Fibroblast of villous mesenchyme (primary cell): ENCODE measurements around the gene DNM3. TPM values are rescaled to one million over a fixed set of nuclear protein-coding genes. Genes with fewer than 3 reads are reported as not detected.

Source experiments
- DNase-seq: peaks from one replicate; pipeline ENCODE4 v3.0.0-alpha.2; 2010; ENCODE audit warnings: low read depth
- H3K4me3 ChIP-seq: 2 replicates; pipeline ENCODE4 v1.5.1; 2011; ENCODE audit warnings: low read depth, mild to moderate bottlenecking, low read length
- total RNA-seq: library from RNA; depleted of rRNA; stranded (reverse); fragments of >200 nt; gene quantifications from 2 replicates; pipeline ENCODE4 v1.2.3, GENCODE V29; 2012
- TF ChIP-seq, protein P1 (sequence below): IDR thresholded peaks from 2 replicates; pipeline ENCODE4 v1.5.1; 2012; ENCODE audit warnings: low read depth, mild to moderate bottlenecking, low read length; ENCODE audit not compliant: insufficient read depth

DNM3 gene
- total RNA-seq, 1 donor: 2.2 TPM

DNA sequence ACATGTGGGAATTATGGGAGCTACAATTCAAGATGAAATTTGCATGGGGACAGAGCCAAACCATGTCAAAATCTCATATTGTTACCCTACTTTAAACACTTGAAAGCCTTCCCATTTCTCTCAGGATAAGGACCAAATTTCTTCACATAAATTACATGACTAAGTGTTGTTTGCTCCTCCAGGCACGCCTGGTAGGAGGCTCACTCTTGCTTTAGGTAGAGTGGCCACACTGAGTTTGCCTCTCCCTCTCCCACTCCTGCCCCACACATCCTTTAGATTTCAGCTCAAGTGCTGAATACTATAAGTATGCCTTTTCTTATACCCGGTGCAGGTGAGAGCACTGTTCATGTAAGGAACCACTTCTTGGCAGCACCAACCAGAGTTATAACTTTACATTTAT, 279.1 kb downstream of the DNM3 start:
- no peak for DNase-seq
- no peak overlapping the region for H3K4me3 ChIP-seq
- TF ChIP-seq, protein P1, sequence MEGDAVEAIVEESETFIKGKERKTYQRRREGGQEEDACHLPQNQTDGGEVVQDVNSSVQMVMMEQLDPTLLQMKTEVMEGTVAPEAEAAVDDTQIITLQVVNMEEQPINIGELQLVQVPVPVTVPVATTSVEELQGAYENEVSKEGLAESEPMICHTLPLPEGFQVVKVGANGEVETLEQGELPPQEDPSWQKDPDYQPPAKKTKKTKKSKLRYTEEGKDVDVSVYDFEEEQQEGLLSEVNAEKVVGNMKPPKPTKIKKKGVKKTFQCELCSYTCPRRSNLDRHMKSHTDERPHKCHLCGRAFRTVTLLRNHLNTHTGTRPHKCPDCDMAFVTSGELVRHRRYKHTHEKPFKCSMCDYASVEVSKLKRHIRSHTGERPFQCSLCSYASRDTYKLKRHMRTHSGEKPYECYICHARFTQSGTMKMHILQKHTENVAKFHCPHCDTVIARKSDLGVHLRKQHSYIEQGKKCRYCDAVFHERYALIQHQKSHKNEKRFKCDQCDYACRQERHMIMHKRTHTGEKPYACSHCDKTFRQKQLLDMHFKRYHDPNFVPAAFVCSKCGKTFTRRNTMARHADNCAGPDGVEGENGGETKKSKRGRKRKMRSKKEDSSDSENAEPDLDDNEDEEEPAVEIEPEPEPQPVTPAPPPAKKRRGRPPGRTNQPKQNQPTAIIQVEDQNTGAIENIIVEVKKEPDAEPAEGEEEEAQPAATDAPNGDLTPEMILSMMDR: no peak

DNA sequence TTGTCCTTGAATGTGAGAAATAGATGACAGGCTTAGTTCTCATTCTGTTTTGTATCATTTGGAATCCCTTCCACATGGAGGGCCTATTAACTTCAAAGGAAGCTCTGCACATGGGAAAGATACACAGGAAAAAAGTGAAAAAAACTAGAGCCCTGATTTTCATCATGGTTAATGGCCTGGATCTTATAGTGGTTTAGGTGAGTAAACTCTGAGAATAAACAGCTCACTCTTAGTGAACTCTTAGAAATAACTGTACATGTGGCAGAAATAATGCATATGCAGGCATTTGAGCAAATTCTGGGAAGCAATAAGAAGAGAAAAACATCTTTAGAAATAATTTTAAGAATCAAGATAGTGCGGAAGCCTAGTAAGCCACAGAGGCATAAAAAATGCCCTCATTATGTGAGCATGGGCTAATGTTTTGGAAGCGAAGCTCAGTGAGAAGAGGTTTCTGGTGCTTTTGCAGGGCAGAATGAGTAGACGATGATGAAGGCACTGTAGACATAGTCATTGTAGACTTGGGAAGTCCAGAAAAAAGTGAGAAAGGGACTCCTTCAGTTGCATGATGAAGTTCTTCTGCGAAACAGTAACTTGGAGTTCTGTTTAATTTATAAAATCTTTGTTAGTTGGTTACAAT, 279.9 kb downstream of the DNM3 start:
- H3K4me3 ChIP-seq: no peak overlapping the region

DNA sequence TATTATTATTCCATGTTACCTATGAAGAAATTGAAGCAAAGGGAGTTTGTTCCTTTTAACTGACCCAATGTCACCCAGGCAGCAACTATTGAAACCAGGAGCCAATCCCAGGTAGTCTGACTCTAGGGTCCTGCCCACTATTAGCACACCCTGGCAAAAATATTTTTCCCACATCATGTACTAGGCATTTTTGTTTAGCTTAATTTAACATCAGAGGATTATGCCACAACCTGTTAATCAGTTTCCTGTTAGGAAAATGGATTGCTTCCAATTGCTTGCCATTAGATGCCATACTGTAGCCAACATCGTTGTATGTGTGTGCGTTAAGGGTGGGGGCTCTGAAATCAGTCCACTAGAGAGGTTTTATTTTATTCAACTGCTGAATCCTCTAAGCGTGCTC, 281.1 kb downstream of the DNM3 start:
- H3K4me3 ChIP-seq: no peak overlapping the region
- no peak for DNase-seq
- TF ChIP-seq, protein P1: no peak

More for the DNA sequence above, 279.9 kb downstream of the DNM3 start:
- TF ChIP-seq, protein P1: no peak
- peak; percentile 66 for DNase-seq

DNA sequence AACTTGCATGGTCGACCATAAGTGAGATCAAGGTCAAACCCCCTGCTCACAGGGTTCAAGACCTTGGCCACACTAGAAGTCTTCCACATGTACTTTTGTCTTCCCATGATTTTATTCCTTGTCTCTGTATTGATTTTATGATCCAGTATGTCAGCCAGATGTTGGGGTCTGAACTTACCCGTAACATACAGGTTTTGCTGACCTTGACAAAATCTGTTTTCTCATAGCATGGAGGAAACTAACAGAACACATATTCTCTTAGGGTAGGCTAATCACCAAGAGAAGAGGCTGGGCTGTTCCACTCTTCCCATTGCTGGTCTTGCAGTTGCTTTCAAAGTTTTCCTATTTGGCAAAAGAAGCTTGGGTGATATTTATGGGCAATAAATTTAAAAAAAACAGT, 284.0 kb downstream of the DNM3 start:
- H3K4me3 ChIP-seq: no peak overlapping the region
- TF ChIP-seq, protein P1: no peak
- no peak for DNase-seq

DNA sequence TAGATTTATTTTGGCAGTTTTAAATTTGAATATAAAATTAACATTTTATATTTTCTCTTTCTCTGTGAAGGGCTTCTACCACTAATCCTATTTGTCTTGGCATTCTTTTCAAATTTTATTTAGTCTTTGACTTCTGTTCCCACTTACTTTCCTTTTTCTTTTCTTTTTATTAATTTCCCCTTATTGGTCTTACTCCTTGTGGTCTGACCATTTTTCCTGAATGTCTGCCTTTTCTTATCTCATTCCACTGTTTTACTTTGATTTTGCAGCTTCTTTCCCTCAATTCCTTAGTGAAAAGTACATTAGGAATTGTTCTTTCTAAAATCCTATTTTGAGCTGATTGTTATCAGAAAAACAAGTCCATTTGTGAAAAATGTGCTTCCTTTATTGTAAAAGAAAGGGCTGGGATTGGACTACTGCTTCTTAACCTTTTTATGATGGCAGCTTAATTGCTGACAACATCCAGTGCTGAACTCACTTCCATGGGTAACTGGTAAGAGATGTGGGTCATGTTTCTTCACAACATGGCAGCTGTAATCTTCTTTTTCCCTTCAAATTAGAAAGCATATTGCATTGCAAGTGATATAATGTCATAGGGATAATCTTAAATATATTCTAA, 284.6 kb downstream of the DNM3 start:
- no peak for DNase-seq
- no peak overlapping the region for H3K4me3 ChIP-seq
- TF ChIP-seq, protein P1: no peak

DNA sequence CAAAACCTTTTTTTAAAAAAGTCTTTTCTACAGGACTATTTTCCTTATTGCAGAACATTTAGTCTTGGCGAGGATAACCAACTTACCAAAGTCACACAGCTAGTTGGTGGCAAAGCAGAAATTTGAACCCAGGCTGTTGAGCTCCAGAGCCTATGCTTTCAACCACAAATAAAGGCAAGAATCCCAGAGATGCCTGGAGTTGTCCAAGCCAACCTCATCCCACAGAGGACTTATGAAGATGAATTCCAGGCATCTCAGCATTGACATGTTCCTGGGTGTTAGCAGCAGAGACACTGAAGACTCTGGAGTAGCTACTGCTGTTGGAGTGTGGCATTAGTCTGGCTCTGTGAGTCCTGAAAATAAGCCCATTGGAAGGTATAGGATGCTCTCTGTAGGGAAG, 291.5 kb downstream of the DNM3 start:
- no peak for DNase-seq
- TF ChIP-seq, protein P1: no peak
- no peak overlapping the region for H3K4me3 ChIP-seq
